WTC11 (cell line): Measurements from ENCODE around the gene FCHSD2. TPM values are rescaled to one million over a fixed set of nuclear protein-coding genes. Genes with fewer than 3 reads are reported as not detected.

Source experiments
- ATAC-seq: fragments of 200-7000 bp; cut with Tn5 transposase; 2 replicates; pipeline ENCODE4 v1.10.0; 2021; ENCODE audit warnings: mild to moderate bottlenecking, moderate library complexity
- CTCF ChIA-PET: fragments of 300-600 bp; sonication (Branson Sonifier 250); formaldehyde crosslinking; loops from one replicate; lab custom pipeline; 2021; ENCODE audit warnings: antibody characterized with exemption; lab: Charles Lee
- POLR2A ChIA-PET: fragments of 350-600 bp; sonication (Branson Sonifier 250); formaldehyde crosslinking; loops from one replicate; lab custom pipeline; 2021; ENCODE audit warnings: antibody characterized with exemption; lab: Charles Lee
- DNase-seq: peaks from one replicate; pipeline ENCODE4 v3.0.0; 2021; ENCODE audit warnings: low spot score
- H3K27ac Mint-ChIP-seq: 2 replicates; pipeline ENCODE4 v1.8.0; 2021; ENCODE audit warnings: mixed read lengths
- H3K27me3 Mint-ChIP-seq: 2 replicates; pipeline ENCODE4 v1.8.0; 2021; ENCODE audit warnings: low read depth, mild to moderate bottlenecking, moderate library complexity, mixed read lengths
- H3K36me3 Mint-ChIP-seq: 2 replicates; pipeline ENCODE4 v1.8.0; 2021; ENCODE audit warnings: mixed read lengths
- H3K4me1 Mint-ChIP-seq: 2 replicates; pipeline ENCODE4 v1.8.0; 2022; ENCODE audit warnings: mixed read lengths
- H3K4me3 Mint-ChIP-seq: 2 replicates; pipeline ENCODE4 v1.8.0; 2021; ENCODE audit warnings: mild to moderate bottlenecking, moderate library complexity, mixed read lengths
- H3K9me3 Mint-ChIP-seq: 2 replicates; pipeline ENCODE4 v1.8.0; 2021; ENCODE audit warnings: mixed read lengths
- CREM ChIP-seq: sonication (generic); formaldehyde crosslinking; IDR thresholded peaks from 2 replicates; pipeline ENCODE4 v1.8.1; 2022; ENCODE audit warnings: mild to moderate bottlenecking, missing genetic modification reagents, moderate library complexity
- JAZF1 ChIP-seq: fragments of 250-450 bp; sonication (Bioruptor Pico); IDR thresholded peaks from 2 replicates; pipeline ENCODE4 v1.9.0; 2021; ENCODE audit warnings: moderate library complexity, mild to moderate bottlenecking, inconsistent platforms
- RORB ChIP-seq: fragments of 250-450 bp; sonication (Bioruptor Pico); IDR thresholded peaks from 2 replicates; pipeline ENCODE4 v1.9.0; 2021; ENCODE audit warnings: mild to moderate bottlenecking
- SOX15 ChIP-seq: fragments of 250-450 bp; sonication (Bioruptor Pico); IDR thresholded peaks from 2 replicates; pipeline ENCODE4 v1.9.0; 2021; ENCODE audit warnings: mild to moderate bottlenecking
- TCF7 ChIP-seq: sonication (generic); formaldehyde crosslinking; IDR thresholded peaks from 2 replicates; pipeline ENCODE4 v1.8.0; 2022; ENCODE audit warnings: mild to moderate bottlenecking, low read depth, missing genetic modification reagents, moderate library complexity
- TEAD1 ChIP-seq: sonication (generic); formaldehyde crosslinking; IDR thresholded peaks from 2 replicates; pipeline ENCODE4 v1.8.0; 2022; ENCODE audit warnings: mild to moderate bottlenecking, missing genetic modification reagents
- ZNF263 ChIP-seq: sonication (generic); formaldehyde crosslinking; IDR thresholded peaks from 2 replicates; pipeline ENCODE4 v1.8.1; 2022; ENCODE audit warnings: low read depth, mild to moderate bottlenecking, moderate library complexity, missing genetic modification reagents
- total RNA-seq: library from RNA; stranded (reverse); gene quantifications from 3 replicates; pipeline ENCODE4 v1.2.3, GENCODE V29; 2021
- TF ChIP-seq, protein P1 (sequence below): sonication (generic); formaldehyde crosslinking; IDR thresholded peaks from 2 replicates; pipeline ENCODE4 v1.8.1; 2022; ENCODE audit warnings: low read depth, missing genetic modification reagents, borderline replicate concordance
- TF ChIP-seq, protein P2 (sequence below): sonication (generic); formaldehyde crosslinking; IDR thresholded peaks from 2 replicates; pipeline ENCODE4 v1.8.0; 2022; ENCODE audit warnings: mild to moderate bottlenecking, missing genetic modification reagents
- TF ChIP-seq, protein P3 (sequence below): sonication (generic); formaldehyde crosslinking; conservative IDR thresholded peaks from 2 replicates; pipeline ENCODE4 v1.8.1; 2022; ENCODE audit warnings: mild to moderate bottlenecking, missing genetic modification reagents
- TF ChIP-seq, protein P4 (sequence below): sonication (generic); formaldehyde crosslinking; IDR thresholded peaks from 2 replicates; pipeline ENCODE4 v1.8.1; 2023; ENCODE audit warnings: mild to moderate bottlenecking, missing genetic modification reagents, borderline replicate concordance
- TF ChIP-seq, protein P5 (sequence below): fragments of 250-450 bp; sonication (Bioruptor Pico); IDR thresholded peaks from 2 replicates; pipeline ENCODE4 v2.1.2; 2022; ENCODE audit warnings: mild to moderate bottlenecking, moderate library complexity
- TF ChIP-seq, protein P6 (sequence below): fragments of 250-450 bp; sonication (Bioruptor Pico); IDR thresholded peaks from 2 replicates; pipeline ENCODE4 v1.9.0; 2021; ENCODE audit warnings: mild to moderate bottlenecking, borderline replicate concordance
- TF ChIP-seq, protein P7 (sequence below): fragments of 200-600 bp; IDR thresholded peaks from 2 replicates; pipeline ENCODE4 v1.8.0; 2022; ENCODE audit warnings: antibody characterized with exemption

FCHSD2 gene
- total RNA-seq, 1 experiment from 2014 or later, result 10.1 TPM

DNA sequence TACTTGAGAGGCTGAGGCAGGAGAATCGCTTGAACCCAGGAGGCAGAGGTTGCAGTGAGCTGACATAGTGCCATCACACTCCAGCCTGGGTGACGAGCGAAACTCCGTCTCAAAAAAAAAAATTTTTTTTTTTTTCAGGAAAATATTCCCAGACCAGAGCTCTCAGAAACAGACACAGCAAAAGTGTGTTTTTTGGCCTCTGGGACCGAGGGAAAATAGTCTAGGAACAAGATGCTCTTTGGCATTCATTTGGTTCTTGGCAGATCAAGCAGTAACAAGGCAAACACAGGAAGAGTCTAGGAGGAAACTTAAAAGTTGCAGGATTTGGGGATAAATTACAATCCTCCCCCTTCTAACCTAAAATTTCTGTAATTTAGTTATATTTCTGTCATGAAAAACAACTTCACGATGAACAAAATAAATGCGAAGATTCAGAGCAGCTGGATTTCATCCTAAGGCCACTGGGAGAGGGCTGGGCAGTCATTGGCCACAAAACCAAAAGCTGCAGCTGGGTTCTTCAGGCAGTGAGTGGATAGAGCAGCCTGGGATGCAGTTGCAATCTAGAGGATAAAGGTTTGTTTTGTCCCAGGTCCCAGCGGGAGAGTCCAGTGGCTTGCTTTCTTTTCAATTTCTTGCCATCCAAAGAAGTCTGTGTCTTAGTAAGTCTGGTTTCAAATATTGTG lies 308.2 kb downstream of the FCHSD2 start:
- ATAC-seq (no peak), DNase-seq (no peak)
- peaks cover 9% of the 10 kb centered on the region for H3K4me1 Mint-ChIP-seq
- H3K4me3 Mint-ChIP-seq, result no peak overlapping the region
- H3K27ac Mint-ChIP-seq, result no peak overlapping the region
- H3K36me3 Mint-ChIP-seq, result no peaks in the 10 kb centered on the region
- ChIA-PET POLR2A (no interaction called here), CTCF (interaction anchor here (0.9 to 8.7 kb wide), 4 partner anchors 40 to 517 kb away, joined by 3 to 83 read pairs (median 3); partner anchors contain the start of gene STARD10)
- no peak for TF ChIP-seq SOX15 (CRISPR knock-in tag)
- TF ChIP-seq, protein P1, sequence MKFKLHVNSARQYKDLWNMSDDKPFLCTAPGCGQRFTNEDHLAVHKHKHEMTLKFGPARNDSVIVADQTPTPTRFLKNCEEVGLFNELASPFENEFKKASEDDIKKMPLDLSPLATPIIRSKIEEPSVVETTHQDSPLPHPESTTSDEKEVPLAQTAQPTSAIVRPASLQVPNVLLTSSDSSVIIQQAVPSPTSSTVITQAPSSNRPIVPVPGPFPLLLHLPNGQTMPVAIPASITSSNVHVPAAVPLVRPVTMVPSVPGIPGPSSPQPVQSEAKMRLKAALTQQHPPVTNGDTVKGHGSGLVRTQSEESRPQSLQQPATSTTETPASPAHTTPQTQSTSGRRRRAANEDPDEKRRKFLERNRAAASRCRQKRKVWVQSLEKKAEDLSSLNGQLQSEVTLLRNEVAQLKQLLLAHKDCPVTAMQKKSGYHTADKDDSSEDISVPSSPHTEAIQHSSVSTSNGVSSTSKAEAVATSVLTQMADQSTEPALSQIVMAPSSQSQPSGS, result no peak
- TF ChIP-seq RORB, result no peak
- no peak for TF ChIP-seq CREM (CRISPR knock-in tag)
- TF ChIP-seq, protein P2, sequence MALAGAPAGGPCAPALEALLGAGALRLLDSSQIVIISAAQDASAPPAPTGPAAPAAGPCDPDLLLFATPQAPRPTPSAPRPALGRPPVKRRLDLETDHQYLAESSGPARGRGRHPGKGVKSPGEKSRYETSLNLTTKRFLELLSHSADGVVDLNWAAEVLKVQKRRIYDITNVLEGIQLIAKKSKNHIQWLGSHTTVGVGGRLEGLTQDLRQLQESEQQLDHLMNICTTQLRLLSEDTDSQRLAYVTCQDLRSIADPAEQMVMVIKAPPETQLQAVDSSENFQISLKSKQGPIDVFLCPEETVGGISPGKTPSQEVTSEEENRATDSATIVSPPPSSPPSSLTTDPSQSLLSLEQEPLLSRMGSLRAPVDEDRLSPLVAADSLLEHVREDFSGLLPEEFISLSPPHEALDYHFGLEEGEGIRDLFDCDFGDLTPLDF (CRISPR knock-in tag), result no peak
- TF ChIP-seq TEAD1 (CRISPR knock-in tag), result no peak
- H3K9me3 Mint-ChIP-seq, result no peaks in the 10 kb centered on the region
- peaks cover 6% of the 10 kb centered on the region for H3K27me3 Mint-ChIP-seq

DNA sequence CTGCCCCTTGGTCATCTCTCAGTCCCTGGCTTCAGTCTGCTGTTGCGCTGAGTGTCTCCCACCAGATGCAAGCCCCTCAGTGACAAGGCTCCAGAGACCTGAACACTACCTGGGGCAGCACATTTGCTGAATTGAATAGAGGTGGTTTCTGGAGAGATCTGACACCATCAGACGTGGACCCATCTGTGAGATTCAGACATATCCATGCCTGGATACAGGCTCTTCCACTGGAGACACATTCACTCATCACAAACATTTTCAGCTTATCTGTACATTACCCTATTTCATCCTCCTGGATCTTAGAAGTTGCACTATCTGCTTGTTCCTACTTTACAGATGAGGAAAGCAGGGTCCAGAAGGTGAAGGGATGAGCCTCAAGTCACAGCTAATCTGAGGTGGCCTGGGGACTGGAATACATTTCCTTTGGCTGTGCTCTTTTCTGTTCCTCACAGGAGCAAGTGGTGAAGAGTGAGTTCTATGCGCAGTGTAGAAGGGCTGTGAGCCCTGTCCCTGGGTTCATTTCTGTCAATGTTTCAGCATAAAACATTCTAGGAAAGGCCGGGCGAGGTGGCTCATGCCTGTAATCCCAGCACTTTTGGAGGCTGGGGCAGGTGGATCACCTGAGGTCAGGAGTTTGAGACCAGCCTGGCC lies 308.9 kb downstream of the FCHSD2 start:
- Mint-ChIP-seq H3K27ac (no peak overlapping the region), H3K9me3 (no peaks in the 10 kb centered on the region), H3K4me1 (peaks cover 9% of the 10 kb centered on the region), H3K27me3 (peaks cover 6% of the 10 kb centered on the region), H3K36me3 (no peaks in the 10 kb centered on the region), H3K4me3 (no peak overlapping the region)
- DNase-seq (no peak), ATAC-seq (no peak)
- TF ChIP-seq, protein P3, sequence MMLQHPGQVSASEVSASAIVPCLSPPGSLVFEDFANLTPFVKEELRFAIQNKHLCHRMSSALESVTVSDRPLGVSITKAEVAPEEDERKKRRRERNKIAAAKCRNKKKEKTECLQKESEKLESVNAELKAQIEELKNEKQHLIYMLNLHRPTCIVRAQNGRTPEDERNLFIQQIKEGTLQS (CRISPR knock-in tag), result no peak
- TF ChIP-seq, protein P4, sequence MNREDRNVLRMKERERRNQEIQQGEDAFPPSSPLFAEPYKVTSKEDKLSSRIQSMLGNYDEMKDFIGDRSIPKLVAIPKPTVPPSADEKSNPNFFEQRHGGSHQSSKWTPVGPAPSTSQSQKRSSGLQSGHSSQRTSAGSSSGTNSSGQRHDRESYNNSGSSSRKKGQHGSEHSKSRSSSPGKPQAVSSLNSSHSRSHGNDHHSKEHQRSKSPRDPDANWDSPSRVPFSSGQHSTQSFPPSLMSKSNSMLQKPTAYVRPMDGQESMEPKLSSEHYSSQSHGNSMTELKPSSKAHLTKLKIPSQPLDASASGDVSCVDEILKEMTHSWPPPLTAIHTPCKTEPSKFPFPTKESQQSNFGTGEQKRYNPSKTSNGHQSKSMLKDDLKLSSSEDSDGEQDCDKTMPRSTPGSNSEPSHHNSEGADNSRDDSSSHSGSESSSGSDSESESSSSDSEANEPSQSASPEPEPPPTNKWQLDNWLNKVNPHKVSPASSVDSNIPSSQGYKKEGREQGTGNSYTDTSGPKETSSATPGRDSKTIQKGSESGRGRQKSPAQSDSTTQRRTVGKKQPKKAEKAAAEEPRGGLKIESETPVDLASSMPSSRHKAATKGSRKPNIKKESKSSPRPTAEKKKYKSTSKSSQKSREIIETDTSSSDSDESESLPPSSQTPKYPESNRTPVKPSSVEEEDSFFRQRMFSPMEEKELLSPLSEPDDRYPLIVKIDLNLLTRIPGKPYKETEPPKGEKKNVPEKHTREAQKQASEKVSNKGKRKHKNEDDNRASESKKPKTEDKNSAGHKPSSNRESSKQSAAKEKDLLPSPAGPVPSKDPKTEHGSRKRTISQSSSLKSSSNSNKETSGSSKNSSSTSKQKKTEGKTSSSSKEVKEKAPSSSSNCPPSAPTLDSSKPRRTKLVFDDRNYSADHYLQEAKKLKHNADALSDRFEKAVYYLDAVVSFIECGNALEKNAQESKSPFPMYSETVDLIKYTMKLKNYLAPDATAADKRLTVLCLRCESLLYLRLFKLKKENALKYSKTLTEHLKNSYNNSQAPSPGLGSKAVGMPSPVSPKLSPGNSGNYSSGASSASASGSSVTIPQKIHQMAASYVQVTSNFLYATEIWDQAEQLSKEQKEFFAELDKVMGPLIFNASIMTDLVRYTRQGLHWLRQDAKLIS (CRISPR knock-in tag), result no peak
- TF ChIP-seq JAZF1 (CRISPR knock-in tag) (no peak), TCF7 (no peak), ZNF263 (no peak)
- TF ChIP-seq, protein P5, sequence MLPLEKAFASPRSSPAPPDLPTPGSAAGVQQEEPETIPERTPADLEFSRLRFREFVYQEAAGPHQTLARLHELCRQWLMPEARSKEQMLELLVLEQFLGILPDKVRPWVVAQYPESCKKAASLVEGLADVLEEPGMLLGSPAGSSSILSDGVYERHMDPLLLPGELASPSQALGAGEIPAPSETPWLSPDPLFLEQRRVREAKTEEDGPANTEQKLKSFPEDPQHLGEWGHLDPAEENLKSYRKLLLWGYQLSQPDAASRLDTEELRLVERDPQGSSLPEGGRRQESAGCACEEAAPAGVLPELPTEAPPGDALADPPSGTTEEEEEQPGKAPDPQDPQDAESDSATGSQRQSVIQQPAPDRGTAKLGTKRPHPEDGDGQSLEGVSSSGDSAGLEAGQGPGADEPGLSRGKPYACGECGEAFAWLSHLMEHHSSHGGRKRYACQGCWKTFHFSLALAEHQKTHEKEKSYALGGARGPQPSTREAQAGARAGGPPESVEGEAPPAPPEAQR (CRISPR knock-in tag), result no peak
- TF ChIP-seq, protein P6, sequence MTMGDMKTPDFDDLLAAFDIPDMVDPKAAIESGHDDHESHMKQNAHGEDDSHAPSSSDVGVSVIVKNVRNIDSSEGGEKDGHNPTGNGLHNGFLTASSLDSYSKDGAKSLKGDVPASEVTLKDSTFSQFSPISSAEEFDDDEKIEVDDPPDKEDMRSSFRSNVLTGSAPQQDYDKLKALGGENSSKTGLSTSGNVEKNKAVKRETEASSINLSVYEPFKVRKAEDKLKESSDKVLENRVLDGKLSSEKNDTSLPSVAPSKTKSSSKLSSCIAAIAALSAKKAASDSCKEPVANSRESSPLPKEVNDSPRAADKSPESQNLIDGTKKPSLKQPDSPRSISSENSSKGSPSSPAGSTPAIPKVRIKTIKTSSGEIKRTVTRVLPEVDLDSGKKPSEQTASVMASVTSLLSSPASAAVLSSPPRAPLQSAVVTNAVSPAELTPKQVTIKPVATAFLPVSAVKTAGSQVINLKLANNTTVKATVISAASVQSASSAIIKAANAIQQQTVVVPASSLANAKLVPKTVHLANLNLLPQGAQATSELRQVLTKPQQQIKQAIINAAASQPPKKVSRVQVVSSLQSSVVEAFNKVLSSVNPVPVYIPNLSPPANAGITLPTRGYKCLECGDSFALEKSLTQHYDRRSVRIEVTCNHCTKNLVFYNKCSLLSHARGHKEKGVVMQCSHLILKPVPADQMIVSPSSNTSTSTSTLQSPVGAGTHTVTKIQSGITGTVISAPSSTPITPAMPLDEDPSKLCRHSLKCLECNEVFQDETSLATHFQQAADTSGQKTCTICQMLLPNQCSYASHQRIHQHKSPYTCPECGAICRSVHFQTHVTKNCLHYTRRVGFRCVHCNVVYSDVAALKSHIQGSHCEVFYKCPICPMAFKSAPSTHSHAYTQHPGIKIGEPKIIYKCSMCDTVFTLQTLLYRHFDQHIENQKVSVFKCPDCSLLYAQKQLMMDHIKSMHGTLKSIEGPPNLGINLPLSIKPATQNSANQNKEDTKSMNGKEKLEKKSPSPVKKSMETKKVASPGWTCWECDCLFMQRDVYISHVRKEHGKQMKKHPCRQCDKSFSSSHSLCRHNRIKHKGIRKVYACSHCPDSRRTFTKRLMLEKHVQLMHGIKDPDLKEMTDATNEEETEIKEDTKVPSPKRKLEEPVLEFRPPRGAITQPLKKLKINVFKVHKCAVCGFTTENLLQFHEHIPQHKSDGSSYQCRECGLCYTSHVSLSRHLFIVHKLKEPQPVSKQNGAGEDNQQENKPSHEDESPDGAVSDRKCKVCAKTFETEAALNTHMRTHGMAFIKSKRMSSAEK, result no peak
- TF ChIP-seq, protein P7, sequence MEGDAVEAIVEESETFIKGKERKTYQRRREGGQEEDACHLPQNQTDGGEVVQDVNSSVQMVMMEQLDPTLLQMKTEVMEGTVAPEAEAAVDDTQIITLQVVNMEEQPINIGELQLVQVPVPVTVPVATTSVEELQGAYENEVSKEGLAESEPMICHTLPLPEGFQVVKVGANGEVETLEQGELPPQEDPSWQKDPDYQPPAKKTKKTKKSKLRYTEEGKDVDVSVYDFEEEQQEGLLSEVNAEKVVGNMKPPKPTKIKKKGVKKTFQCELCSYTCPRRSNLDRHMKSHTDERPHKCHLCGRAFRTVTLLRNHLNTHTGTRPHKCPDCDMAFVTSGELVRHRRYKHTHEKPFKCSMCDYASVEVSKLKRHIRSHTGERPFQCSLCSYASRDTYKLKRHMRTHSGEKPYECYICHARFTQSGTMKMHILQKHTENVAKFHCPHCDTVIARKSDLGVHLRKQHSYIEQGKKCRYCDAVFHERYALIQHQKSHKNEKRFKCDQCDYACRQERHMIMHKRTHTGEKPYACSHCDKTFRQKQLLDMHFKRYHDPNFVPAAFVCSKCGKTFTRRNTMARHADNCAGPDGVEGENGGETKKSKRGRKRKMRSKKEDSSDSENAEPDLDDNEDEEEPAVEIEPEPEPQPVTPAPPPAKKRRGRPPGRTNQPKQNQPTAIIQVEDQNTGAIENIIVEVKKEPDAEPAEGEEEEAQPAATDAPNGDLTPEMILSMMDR, result no peak
- CTCF ChIA-PET, result interaction anchor here (0.9 to 8.7 kb wide), 7 partner anchors 39 to 404 kb away, joined by 3 to 83 read pairs (median 5); partner anchors contain the start of gene STARD10
- POLR2A ChIA-PET, result no interaction called here
